ENCODE data around the gene XKRX.

XKRX gene

DNA sequence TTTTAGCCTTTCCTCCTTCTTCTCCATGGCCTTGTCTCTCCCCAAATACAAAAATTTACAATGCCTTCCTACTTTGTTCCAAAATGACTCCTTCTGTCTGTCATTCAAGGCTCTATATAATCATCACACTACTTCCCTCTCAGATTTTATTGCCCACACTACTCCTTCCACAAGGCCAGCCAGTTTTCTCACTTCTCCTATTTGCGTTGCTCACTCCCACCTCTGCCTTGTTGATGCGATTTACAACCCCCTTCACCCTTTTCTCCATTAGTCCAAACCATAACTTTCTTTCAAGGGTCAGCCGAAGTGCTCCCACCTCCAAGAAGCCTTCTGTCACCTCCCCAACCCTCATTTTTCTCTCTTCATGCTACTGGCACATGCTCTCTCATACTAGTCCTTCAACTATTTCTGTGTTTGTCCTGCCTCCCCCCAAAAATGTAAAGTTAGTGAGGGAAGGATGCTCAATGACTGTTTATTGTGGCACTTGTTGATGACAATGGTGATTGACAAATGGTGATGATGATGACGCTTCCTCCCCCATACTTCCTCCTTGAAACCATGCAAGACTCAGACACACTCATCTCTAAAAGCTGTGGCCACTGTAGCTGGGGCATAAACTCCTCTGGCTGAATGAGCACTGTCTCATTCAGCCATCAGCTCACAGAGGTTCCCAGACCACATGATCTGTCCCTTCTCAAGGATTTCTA lies 2.7 kb upstream of the XKRX start:
- H3K27ac ChIP-seq = no peak overlapping the region
- TF ChIP-seq ZFX (IDR thresholded peaks at IDR 0.05; ENCODE audit: borderline replicate concordance) (no peak), CTCF (IDR thresholded peaks at IDR 0.05) (no peak)

DNA sequence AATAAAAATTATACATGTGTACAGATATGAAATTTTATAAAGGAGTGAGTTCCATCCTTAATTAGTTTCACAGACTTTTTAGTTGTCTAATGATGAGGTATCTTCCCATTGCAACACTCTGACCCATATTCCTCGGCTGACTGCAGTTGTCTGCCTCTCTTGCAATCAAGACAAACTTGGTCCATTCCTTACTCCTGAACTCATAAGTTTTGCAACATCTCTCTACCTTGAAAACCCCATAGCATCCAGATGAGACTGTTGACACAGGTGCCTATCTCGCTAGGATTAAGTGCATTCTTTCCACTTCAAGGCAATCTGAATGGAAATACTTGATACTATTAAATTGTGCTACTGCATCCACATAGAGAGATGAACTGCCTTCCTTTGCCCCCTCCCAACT lies 2.3 kb downstream of the XKRX start:
- TF ChIP-seq CTCF (IDR thresholded peaks at IDR 0.05) (no peak), ZFX (IDR thresholded peaks at IDR 0.05; ENCODE audit: borderline replicate concordance) (no peak)
- no peak overlapping the region for H3K27ac ChIP-seq

DNA sequence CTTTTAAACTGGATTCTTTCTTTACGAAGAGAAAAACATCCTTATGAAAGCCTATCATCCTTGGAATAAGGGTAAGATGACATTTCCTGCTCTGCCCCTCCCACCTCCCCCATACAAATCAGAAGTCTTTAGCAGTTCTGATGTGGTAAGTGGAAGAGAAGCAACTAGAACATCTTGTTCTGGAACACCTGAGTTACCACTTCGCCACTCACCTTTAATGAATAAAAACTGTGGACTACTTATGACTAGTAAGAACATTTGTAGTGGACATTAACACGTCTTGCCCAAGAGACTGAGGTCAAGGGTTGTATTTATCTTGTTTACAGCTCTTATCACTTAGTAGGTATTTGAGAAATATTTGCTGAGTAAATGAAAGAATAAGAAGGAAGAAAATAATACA lies 4.3 kb downstream of the XKRX start:
- TF ChIP-seq ZFX (IDR thresholded peaks at IDR 0.05; ENCODE audit: borderline replicate concordance) (no peak), CTCF (IDR thresholded peaks at IDR 0.05) (no peak)
- no peak overlapping the region for H3K27ac ChIP-seq

- no peak overlapping the region for H3K27ac ChIP-seq
Measured at GRCh38 chrX:100915562-100915961, 13.2 kb downstream of the XKRX start.

DNA sequence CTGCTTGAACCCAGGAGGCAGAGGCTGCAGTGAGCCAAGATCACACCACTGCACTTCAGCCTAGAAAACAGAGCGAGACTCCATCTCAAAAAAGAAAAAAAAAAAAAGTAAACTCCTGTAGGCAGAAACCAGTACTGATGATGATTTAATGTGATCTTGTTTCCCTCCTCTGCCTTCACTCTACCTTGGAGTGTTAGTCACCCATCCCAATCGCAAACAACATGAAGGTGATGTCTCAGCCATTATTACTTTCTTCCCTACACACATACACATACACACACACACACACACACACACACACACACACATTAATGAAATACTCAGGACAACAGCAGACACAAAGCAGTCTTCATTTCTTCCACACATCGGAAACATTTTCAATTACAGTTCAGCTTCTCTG lies 15.6 kb downstream of the XKRX start:
- TF ChIP-seq CTCF (IDR thresholded peaks at IDR 0.05) (no peak), ZFX (IDR thresholded peaks at IDR 0.05; ENCODE audit: borderline replicate concordance) (no peak)
- no peak overlapping the region for H3K27ac ChIP-seq

More at GRCh38 chrX:100915562-100915961, 13.2 kb downstream of the XKRX start:
- TF ChIP-seq ZFX (IDR thresholded peaks at IDR 0.05; ENCODE audit: borderline replicate concordance) (no peak), CTCF (IDR thresholded peaks at IDR 0.05) (no peak)

GRCh38 chrX:100911731-100912130 lies 17.0 kb downstream of the XKRX start:
- TF ChIP-seq ZFX (IDR thresholded peaks at IDR 0.05; ENCODE audit: borderline replicate concordance) (no peak), CTCF (IDR thresholded peaks at IDR 0.05) (no peak)
- H3K27ac ChIP-seq = no peak overlapping the region

DNA sequence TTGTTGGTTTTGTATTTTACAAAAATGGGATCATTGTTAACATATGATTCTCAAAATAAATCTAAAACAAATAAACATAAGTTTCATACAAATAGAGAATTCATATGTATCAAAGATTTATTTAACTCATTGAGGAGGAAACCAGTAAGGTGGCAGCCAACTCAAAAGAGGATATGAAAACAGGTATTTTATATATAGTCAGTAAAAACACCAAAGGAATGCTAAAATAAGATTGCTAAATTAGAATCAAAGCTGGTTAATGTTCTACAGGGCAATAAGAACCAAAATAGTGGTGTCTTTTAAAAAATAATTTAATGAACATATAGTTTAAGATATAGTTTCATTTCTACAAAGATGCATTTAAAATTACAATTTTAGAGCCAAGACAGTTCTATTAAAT lies 23.1 kb downstream of the XKRX start:
- TF ChIP-seq CTCF (IDR thresholded peaks at IDR 0.05) (no peak), ZFX (IDR thresholded peaks at IDR 0.05; ENCODE audit: borderline replicate concordance) (no peak)
- no peak overlapping the region for H3K27ac ChIP-seq

All from 22Rv1 (cell line).